ENCODE data around the gene HAP1.

DNA sequence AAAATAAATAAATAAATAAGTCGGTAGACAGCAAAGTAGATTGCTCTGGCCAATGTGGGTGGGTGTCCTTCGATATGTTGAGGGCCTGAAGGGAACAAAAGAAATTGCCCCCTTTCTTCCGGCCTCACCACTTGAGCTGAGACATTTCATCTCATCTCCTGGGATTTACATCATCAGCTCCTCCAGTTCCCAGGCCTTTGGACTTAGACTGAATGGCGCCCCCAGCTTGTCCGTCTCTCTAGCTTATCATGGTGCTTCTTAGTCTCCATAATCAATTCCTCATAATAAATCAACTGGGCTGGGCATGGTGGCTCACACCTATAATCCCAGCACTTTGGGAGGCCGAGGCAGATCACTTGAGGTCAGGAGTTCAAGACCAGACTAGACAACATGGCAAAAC is 13.8 kb upstream of the HAP1 start:
- TF ChIP-seq EZH2 (IDR thresholded peaks at IDR 0.05; ENCODE audit: insufficient read depth, poor library complexity, severe bottlenecking): no peak
- no peak for TF ChIP-seq EZH2phosphoT487 (IDR thresholded peaks at IDR 0.05; ENCODE audit: insufficient read depth, low read depth)
